Fibroblast of lung (primary cell): ENCODE measurements around the gene NCAM2.

ENCODE experiments used
- EZH2 ChIP-seq: IDR thresholded peaks from 2 replicates; pipeline ENCODE4 v1.5.1; 2012; ENCODE audit warnings: low read length, control low read depth, mild to moderate bottlenecking; ENCODE audit errors: missing control alignments
- TF ChIP-seq, protein P1 (sequence below), 2 donors: IDR thresholded peaks in 1 of 2; conservative IDR thresholded peaks in 1 of 2; 1 replicate in 1 of 2; 2 replicates in 1 of 2; pipeline ENCODE4 v1.5.1; 2011 to 2012; ENCODE audit warnings: low read length in 2 of 2, control low read depth in 1 of 2, inconsistent platforms in 1 of 2, low read depth in 1 of 2, mild to moderate bottlenecking in 1 of 2

DNA sequence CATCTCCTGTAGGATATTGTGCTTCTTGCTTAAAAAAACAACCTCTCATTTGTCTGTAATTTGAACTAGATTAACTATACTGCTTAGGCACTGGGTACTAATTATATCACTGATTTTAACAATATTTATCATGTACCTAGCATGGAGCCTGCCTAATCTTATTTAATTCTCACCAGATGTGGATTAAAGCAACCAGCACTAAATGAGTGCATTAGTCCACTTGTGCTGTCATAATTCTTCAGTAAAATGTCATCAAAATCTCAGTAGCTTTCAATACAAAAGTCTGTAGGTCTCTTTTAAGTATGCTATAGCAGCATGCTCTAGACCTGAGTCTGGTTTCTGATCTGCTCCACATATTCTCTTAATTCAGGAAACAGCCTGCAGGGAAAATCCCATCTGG is 368.1 kb downstream of the NCAM2 start:
- TF ChIP-seq, protein P1, sequence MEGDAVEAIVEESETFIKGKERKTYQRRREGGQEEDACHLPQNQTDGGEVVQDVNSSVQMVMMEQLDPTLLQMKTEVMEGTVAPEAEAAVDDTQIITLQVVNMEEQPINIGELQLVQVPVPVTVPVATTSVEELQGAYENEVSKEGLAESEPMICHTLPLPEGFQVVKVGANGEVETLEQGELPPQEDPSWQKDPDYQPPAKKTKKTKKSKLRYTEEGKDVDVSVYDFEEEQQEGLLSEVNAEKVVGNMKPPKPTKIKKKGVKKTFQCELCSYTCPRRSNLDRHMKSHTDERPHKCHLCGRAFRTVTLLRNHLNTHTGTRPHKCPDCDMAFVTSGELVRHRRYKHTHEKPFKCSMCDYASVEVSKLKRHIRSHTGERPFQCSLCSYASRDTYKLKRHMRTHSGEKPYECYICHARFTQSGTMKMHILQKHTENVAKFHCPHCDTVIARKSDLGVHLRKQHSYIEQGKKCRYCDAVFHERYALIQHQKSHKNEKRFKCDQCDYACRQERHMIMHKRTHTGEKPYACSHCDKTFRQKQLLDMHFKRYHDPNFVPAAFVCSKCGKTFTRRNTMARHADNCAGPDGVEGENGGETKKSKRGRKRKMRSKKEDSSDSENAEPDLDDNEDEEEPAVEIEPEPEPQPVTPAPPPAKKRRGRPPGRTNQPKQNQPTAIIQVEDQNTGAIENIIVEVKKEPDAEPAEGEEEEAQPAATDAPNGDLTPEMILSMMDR (conservative IDR thresholded peaks at IDR 0.05 in 1 of 2, IDR thresholded peaks at IDR 0.05 in 1 of 2; ENCODE audit: low read depth in 1 of 2, low read length in 2 of 2): no peak
- no peak for TF ChIP-seq EZH2
